Measurements from ENCODE around the gene ATP23. TPM values are rescaled to one million over a fixed set of nuclear protein-coding genes. Genes with fewer than 3 reads are reported as not detected.

The ATP23 gene
- total RNA-seq, 2 donors from 2014 or later: 13.5 to 19.4 TPM

GRCh38 chr12:57936513-57936883 lies 4.9 kb upstream of the ATP23 start:
- Mint-ChIP-seq H3K9me3 (no peaks in the 10 kb centered on the region), H3K36me3 (ENCODE audit: low read depth) (peaks cover 10% of the 10 kb centered on the region), H3K4me3 (peak overlapping the region; percentile 95)

GRCh38 chr12:57939291-57939690 lies 2.1 kb upstream of the ATP23 start:
- Mint-ChIP-seq H3K27ac (no peak overlapping the region), H3K36me3 (ENCODE audit: low read depth) (peaks cover 10% of the 10 kb centered on the region), H3K4me3 (peak overlapping the region; percentile 18), H3K9me3 (no peaks in the 10 kb centered on the region), H3K27me3 (no peaks in the 10 kb centered on the region), H3K4me1 (peaks cover 35% of the 10 kb centered on the region)
- no peak for ATAC-seq (replicated peaks)

More at GRCh38 chr12:57936513-57936883, 4.9 kb upstream of the ATP23 start:
- no peak for ATAC-seq (replicated peaks)
- Mint-ChIP-seq H3K27me3 (no peaks in the 10 kb centered on the region), H3K4me1 (peaks cover 27% of the 10 kb centered on the region), H3K27ac (peak overlapping the region; percentile 100)

- Mint-ChIP-seq H3K4me3 (peak overlapping the region; percentile 84), H3K27ac (peak overlapping the region; percentile 69), H3K4me1 (peaks cover 31% of the 10 kb centered on the region), H3K9me3 (no peaks in the 10 kb centered on the region), H3K27me3 (no peaks in the 10 kb centered on the region), H3K36me3 (ENCODE audit: low read depth) (peaks cover 9% of the 10 kb centered on the region)
- ATAC-seq (replicated peaks): peak; percentile 13
Measured at GRCh38 chr12:57940052-57940914, 1.1 kb upstream of the ATP23 start.

GRCh38 chr12:57940915-57941164 lies 527 bp upstream of the ATP23 start:
- peak overlapping the region; percentile 84 for H3K4me3 Mint-ChIP-seq
- ATAC-seq (replicated peaks): peak; percentile 0
- H3K27ac Mint-ChIP-seq: peak overlapping the region; percentile 69
- peaks cover 29% of the 10 kb centered on the region for H3K4me1 Mint-ChIP-seq
- peaks cover 4% of the 10 kb centered on the region for H3K36me3 Mint-ChIP-seq (ENCODE audit: low read depth)
- H3K9me3 Mint-ChIP-seq: no peaks in the 10 kb centered on the region
- no peaks in the 10 kb centered on the region for H3K27me3 Mint-ChIP-seq

GRCh38 chr12:57943438-57944080 lies 2.2 kb downstream of the ATP23 start:
- Mint-ChIP-seq H3K9me3 (no peaks in the 10 kb centered on the region), H3K4me3 (no peak overlapping the region), H3K36me3 (ENCODE audit: low read depth) (peaks cover 8% of the 10 kb centered on the region), H3K27me3 (no peaks in the 10 kb centered on the region), H3K27ac (peak overlapping the region; percentile 87), H3K4me1 (peaks cover 21% of the 10 kb centered on the region)
- no peak for ATAC-seq (replicated peaks)

- Mint-ChIP-seq H3K27ac (no peak overlapping the region), H3K27me3 (no peaks in the 10 kb centered on the region), H3K36me3 (ENCODE audit: low read depth) (peaks cover 14% of the 10 kb centered on the region), H3K4me3 (no peak overlapping the region), H3K9me3 (no peaks in the 10 kb centered on the region), H3K4me1 (peaks cover 21% of the 10 kb centered on the region)
- no peak for ATAC-seq (replicated peaks)
Measured at GRCh38 chr12:57944313-57945023, 3.1 kb downstream of the ATP23 start.

GRCh38 chr12:57952766-57953165 lies 11.4 kb downstream of the ATP23 start:
- Mint-ChIP-seq H3K4me1 (peaks cover 8% of the 10 kb centered on the region), H3K27me3 (no peaks in the 10 kb centered on the region)

GRCh38 chr12:57954768-57955167 lies 13.4 kb downstream of the ATP23 start:
- Mint-ChIP-seq H3K4me3 (no peak overlapping the region), H3K4me1 (peaks cover 8% of the 10 kb centered on the region), H3K9me3 (peaks cover 6% of the 10 kb centered on the region), H3K27me3 (no peaks in the 10 kb centered on the region), H3K27ac (no peak overlapping the region), H3K36me3 (ENCODE audit: low read depth) (peaks cover 85% of the 10 kb centered on the region)
- ATAC-seq (replicated peaks): no peak

More at GRCh38 chr12:57952766-57953165, 11.4 kb downstream of the ATP23 start:
- Mint-ChIP-seq H3K4me3 (no peak overlapping the region), H3K9me3 (no peaks in the 10 kb centered on the region), H3K36me3 (ENCODE audit: low read depth) (peaks cover 81% of the 10 kb centered on the region), H3K27ac (no peak overlapping the region)
- ATAC-seq (replicated peaks): no peak

- ATAC-seq (replicated peaks): no peak
Measured at GRCh38 chr12:57958061-57958657, 16.8 kb downstream of the ATP23 start.

GRCh38 chr12:57964421-57964820 lies 23.1 kb downstream of the ATP23 start:
- ATAC-seq (replicated peaks): no peak
- H3K9me3 Mint-ChIP-seq: peaks cover 27% of the 10 kb centered on the region
- H3K36me3 Mint-ChIP-seq (ENCODE audit: low read depth): no peaks in the 10 kb centered on the region
- no peaks in the 10 kb centered on the region for H3K4me1 Mint-ChIP-seq
- no peak overlapping the region for H3K4me3 Mint-ChIP-seq
- no peak overlapping the region for H3K27ac Mint-ChIP-seq
- no peaks in the 10 kb centered on the region for H3K27me3 Mint-ChIP-seq

More at GRCh38 chr12:57958061-57958657, 16.8 kb downstream of the ATP23 start:
- Mint-ChIP-seq H3K27me3 (no peaks in the 10 kb centered on the region), H3K9me3 (peaks cover 20% of the 10 kb centered on the region), H3K27ac (no peak overlapping the region), H3K4me1 (peaks cover 4% of the 10 kb centered on the region), H3K4me3 (no peak overlapping the region), H3K36me3 (ENCODE audit: low read depth) (peaks cover 59% of the 10 kb centered on the region)

- Mint-ChIP-seq H3K4me1 (no peaks in the 10 kb centered on the region), H3K27ac (no peak overlapping the region), H3K9me3 (peaks cover 24% of the 10 kb centered on the region), H3K27me3 (peaks cover 3% of the 10 kb centered on the region), H3K4me3 (no peak overlapping the region), H3K36me3 (ENCODE audit: low read depth) (no peaks in the 10 kb centered on the region)
- no peak for ATAC-seq (replicated peaks)
Measured at GRCh38 chr12:57965766-57966165, 24.4 kb downstream of the ATP23 start.

- Mint-ChIP-seq H3K36me3 (ENCODE audit: low read depth) (no peaks in the 10 kb centered on the region), H3K4me3 (no peak overlapping the region), H3K27me3 (peaks cover 3% of the 10 kb centered on the region), H3K4me1 (no peaks in the 10 kb centered on the region), H3K9me3 (peaks cover 18% of the 10 kb centered on the region), H3K27ac (no peak overlapping the region)
- no peak for ATAC-seq (replicated peaks)
Measured at GRCh38 chr12:57966536-57966935, 25.2 kb downstream of the ATP23 start.

- Mint-ChIP-seq H3K36me3 (ENCODE audit: low read depth) (no peaks in the 10 kb centered on the region), H3K27ac (no peak overlapping the region), H3K4me1 (no peaks in the 10 kb centered on the region), H3K27me3 (peaks cover 8% of the 10 kb centered on the region), H3K9me3 (no peaks in the 10 kb centered on the region), H3K4me3 (no peak overlapping the region)
- no peak for ATAC-seq (replicated peaks)
Measured at GRCh38 chr12:57983146-57983857, 41.9 kb downstream of the ATP23 start.
